ENCODE measurements around the gene C2CD2. TPM values are rescaled to one million over a fixed set of nuclear protein-coding genes. Genes with fewer than 3 reads are reported as not detected.

Gene C2CD2
- total and polyA plus RNA-seq, 3 experiments from 2014 or later: 2.3 to 5.0 (median 4.3) TPM

- Mint-ChIP-seq H3K27me3 (no peaks in the 10 kb centered on the region), H3K9me3 (no peaks in the 10 kb centered on the region), H3K27ac (peak overlapping the region in 4 of 8 donors; percentile 45 to 81 (median 67)), H3K4me3 (no peak overlapping the region), H3K4me1 (peaks cover 0 to 3% (median 1%) of the 10 kb centered on the region in 3 donors), H3K36me3 (peaks cover 5 to 72% (median 18%) of the 10 kb centered on the region in 3 donors)
- CTCF ChIA-PET: interaction anchor here (1.4 kb wide), 1 partner anchor 40 kb away, joined by 3 read pairs; no protein-coding TSS in a partner anchor
- H3K27me3 ChIP-seq (ENCODE audit: insufficient read depth, low read length, poor library complexity, severe bottlenecking): no peaks in the 10 kb centered on the region
- H3K4me3 ChIP-seq (ENCODE audit: low read length): no peak overlapping the region
- H3K36me3 ChIP-seq (ENCODE audit: insufficient read depth, low read length): peaks cover 22% of the 10 kb centered on the region
- no peaks in the 10 kb centered on the region for H3K4me1 ChIP-seq (ENCODE audit: insufficient read depth, low read length)
- no peaks in the 10 kb centered on the region for H3K9me3 ChIP-seq (ENCODE audit: low read length)
- POLR2A ChIA-PET: no interaction called here
- no peak overlapping the region for H3K27ac ChIP-seq (ENCODE audit: low read depth, low read length)
- no peak for DNase-seq
These were observed 97.2 kb downstream of the C2CD2 start for GRCh38 chr21:41856572-41856971.

- Mint-ChIP-seq H3K36me3 (peaks cover 5 to 81% (median 23%) of the 10 kb centered on the region in 3 donors), H3K27ac (no peak overlapping the region), H3K4me3 (no peak overlapping the region), H3K4me1 (peaks cover 0 to 1% (median 0%) of the 10 kb centered on the region in 3 donors), H3K27me3 (no peaks in the 10 kb centered on the region), H3K9me3 (no peaks in the 10 kb centered on the region)
- no peaks in the 10 kb centered on the region for H3K9me3 ChIP-seq (ENCODE audit: low read length)
- ChIA-PET POLR2A (no interaction called here), CTCF (interaction anchor here (1.3 kb wide), 1 partner anchor 253 kb away, joined by 3 read pairs; no protein-coding TSS in a partner anchor)
- no peak overlapping the region for H3K27ac ChIP-seq (ENCODE audit: low read depth, low read length)
- no peak for DNase-seq
- no peaks in the 10 kb centered on the region for H3K27me3 ChIP-seq (ENCODE audit: insufficient read depth, low read length, poor library complexity, severe bottlenecking)
- peaks cover 22% of the 10 kb centered on the region for H3K36me3 ChIP-seq (ENCODE audit: insufficient read depth, low read length)
- no peak overlapping the region for H3K4me3 ChIP-seq (ENCODE audit: low read length)
- no peaks in the 10 kb centered on the region for H3K4me1 ChIP-seq (ENCODE audit: insufficient read depth, low read length)
These were observed 99.3 kb downstream of the C2CD2 start for GRCh38 chr21:41854426-41854995.

- Mint-ChIP-seq H3K4me1 (peaks cover 0 to 1% (median 0%) of the 10 kb centered on the region in 3 donors), H3K27me3 (peaks cover 0 to 1% of the 10 kb centered on the region in 2 donors), H3K9me3 (no peaks in the 10 kb centered on the region), H3K36me3 (peaks cover 5 to 81% (median 23%) of the 10 kb centered on the region in 3 donors), H3K27ac (no peak overlapping the region), H3K4me3 (no peak overlapping the region)
- no peak for DNase-seq
- Histone ChIP-seq H3K9me3 (ENCODE audit: low read length) (no peaks in the 10 kb centered on the region), H3K4me1 (ENCODE audit: insufficient read depth, low read length) (no peaks in the 10 kb centered on the region), H3K36me3 (ENCODE audit: insufficient read depth, low read length) (peaks cover 22% of the 10 kb centered on the region), H3K27me3 (ENCODE audit: insufficient read depth, low read length, poor library complexity, severe bottlenecking) (no peaks in the 10 kb centered on the region), H3K4me3 (ENCODE audit: low read length) (no peak overlapping the region), H3K27ac (ENCODE audit: low read depth, low read length) (no peak overlapping the region)
- CTCF ChIA-PET: no interaction called here
- POLR2A ChIA-PET: no interaction called here
These were observed 100.9 kb downstream of the C2CD2 start for GRCh38 chr21:41852929-41853320.

- POLR2A ChIA-PET: no interaction called here
- Histone ChIP-seq H3K9me3 (ENCODE audit: low read length) (no peaks in the 10 kb centered on the region), H3K4me3 (ENCODE audit: low read length) (no peak overlapping the region), H3K36me3 (ENCODE audit: insufficient read depth, low read length) (peaks cover 22% of the 10 kb centered on the region), H3K4me1 (ENCODE audit: insufficient read depth, low read length) (no peaks in the 10 kb centered on the region), H3K27ac (ENCODE audit: low read depth, low read length) (no peak overlapping the region), H3K27me3 (ENCODE audit: insufficient read depth, low read length, poor library complexity, severe bottlenecking) (no peaks in the 10 kb centered on the region)
- CTCF ChIA-PET: no interaction called here
- peaks cover 0 to 1% of the 10 kb centered on the region in 2 donors for H3K27me3 Mint-ChIP-seq
- H3K27ac Mint-ChIP-seq: no peak overlapping the region
- no peaks in the 10 kb centered on the region for H3K9me3 Mint-ChIP-seq
- H3K36me3 Mint-ChIP-seq: peaks cover 5 to 81% (median 22%) of the 10 kb centered on the region in 3 donors
- no peak for DNase-seq
- H3K4me1 Mint-ChIP-seq: peaks cover 0 to 1% (median 0%) of the 10 kb centered on the region in 3 donors
- no peak overlapping the region for H3K4me3 Mint-ChIP-seq
These were observed 101.5 kb downstream of the C2CD2 start for GRCh38 chr21:41852151-41852928.

GRCh38 chr21:41851090-41851790, 102.6 kb downstream of the C2CD2 start:
- Histone ChIP-seq H3K4me3 (ENCODE audit: low read length) (no peak overlapping the region), H3K36me3 (ENCODE audit: insufficient read depth, low read length) (peaks cover 22% of the 10 kb centered on the region), H3K27ac (ENCODE audit: low read depth, low read length) (no peak overlapping the region), H3K4me1 (ENCODE audit: insufficient read depth, low read length) (no peaks in the 10 kb centered on the region), H3K9me3 (ENCODE audit: low read length) (no peaks in the 10 kb centered on the region), H3K27me3 (ENCODE audit: insufficient read depth, low read length, poor library complexity, severe bottlenecking) (no peaks in the 10 kb centered on the region)
- Mint-ChIP-seq H3K36me3 (peaks cover 0 to 81% (median 20%) of the 10 kb centered on the region in 3 donors), H3K4me3 (no peak overlapping the region), H3K27me3 (peaks cover 0 to 1% of the 10 kb centered on the region in 2 donors), H3K4me1 (no peaks in the 10 kb centered on the region), H3K27ac (no peak overlapping the region), H3K9me3 (no peaks in the 10 kb centered on the region)
- no peak for DNase-seq
- POLR2A ChIA-PET: no interaction called here
- CTCF ChIA-PET: no interaction called here

GRCh38 chr21:41850085-41850484, 103.7 kb downstream of the C2CD2 start:
- Mint-ChIP-seq H3K27ac (peak overlapping the region in 1 of 8 donors; percentile 59), H3K9me3 (no peaks in the 10 kb centered on the region), H3K4me1 (no peaks in the 10 kb centered on the region), H3K36me3 (peaks cover 0 to 84% (median 23%) of the 10 kb centered on the region in 3 donors), H3K4me3 (no peak overlapping the region), H3K27me3 (peaks cover 0 to 1% of the 10 kb centered on the region in 2 donors)
- no peak for DNase-seq
- Histone ChIP-seq H3K9me3 (ENCODE audit: low read length) (no peaks in the 10 kb centered on the region), H3K4me3 (ENCODE audit: low read length) (no peak overlapping the region), H3K4me1 (ENCODE audit: insufficient read depth, low read length) (no peaks in the 10 kb centered on the region), H3K36me3 (ENCODE audit: insufficient read depth, low read length) (peaks cover 21% of the 10 kb centered on the region), H3K27ac (ENCODE audit: low read depth, low read length) (no peak overlapping the region), H3K27me3 (ENCODE audit: insufficient read depth, low read length, poor library complexity, severe bottlenecking) (no peaks in the 10 kb centered on the region)
- POLR2A ChIA-PET: no interaction called here
- CTCF ChIA-PET: no interaction called here

GRCh38 chr21:41848958-41849580, 104.7 kb downstream of the C2CD2 start:
- Histone ChIP-seq H3K9me3 (ENCODE audit: low read length) (no peaks in the 10 kb centered on the region), H3K27ac (ENCODE audit: low read depth, low read length) (no peak overlapping the region), H3K27me3 (ENCODE audit: insufficient read depth, low read length, poor library complexity, severe bottlenecking) (no peaks in the 10 kb centered on the region), H3K4me3 (ENCODE audit: low read length) (no peak overlapping the region), H3K4me1 (ENCODE audit: insufficient read depth, low read length) (no peaks in the 10 kb centered on the region), H3K36me3 (ENCODE audit: insufficient read depth, low read length) (peaks cover 12% of the 10 kb centered on the region)
- no peak overlapping the region for H3K27ac Mint-ChIP-seq
- POLR2A ChIA-PET: no interaction called here
- H3K36me3 Mint-ChIP-seq: peaks cover 0 to 75% (median 19%) of the 10 kb centered on the region in 3 donors
- CTCF ChIA-PET: no interaction called here
- H3K27me3 Mint-ChIP-seq: peaks cover 0 to 1% of the 10 kb centered on the region in 2 donors
- no peak for DNase-seq
- H3K4me1 Mint-ChIP-seq: peaks cover 0 to under 1% (median 0%) of the 10 kb centered on the region in 3 donors
- no peak overlapping the region for H3K4me3 Mint-ChIP-seq
- no peaks in the 10 kb centered on the region for H3K9me3 Mint-ChIP-seq

Data from CD8-positive, alpha-beta memory T cell (primary cell).